MCF 10A (cell line): ENCODE results near the gene HIBCH. TPM values are rescaled to one million over a fixed set of nuclear protein-coding genes. Genes with fewer than 3 reads are reported as not detected.

Experiments used
- BruUV-seq: library from RNA; stranded (reverse); fragments of 400-500 nt; replicated peaks from 2 replicates; lab custom pipeline; 2021; lab: Mats Ljungman, UMichigan
- CTCF ChIA-PET: fragments of 300-600 bp; sonication (Branson Sonifier 250); formaldehyde crosslinking; extraction: SDS; loops from one replicate; lab custom pipeline; 2021; ENCODE audit warnings: antibody characterized with exemption, inconsistent platforms; lab: Yijun Ruan, JAX
- POLR2A ChIA-PET: fragments of 300-600, 350-650 bp; sonication (Branson Sonifier 250); formaldehyde crosslinking; extraction: SDS; loops from one replicate; lab custom pipeline; 2020; ENCODE audit warnings: antibody characterized with exemption, inconsistent platforms; lab: Yijun Ruan, JAX
- DNase-seq: peaks from one replicate; pipeline ENCODE4 v3.0.0-alpha.2; 2018; ENCODE audit not compliant: unreplicated experiment
- H3K27ac Mint-ChIP-seq: one replicate; pipeline ENCODE4 v1.8.0; 2022; ENCODE audit warnings: mild to moderate bottlenecking, low read depth, mixed read lengths; ENCODE audit not compliant: unreplicated experiment
- H3K27me3 Mint-ChIP-seq: one replicate; pipeline ENCODE4 v1.8.0; 2022; ENCODE audit warnings: mixed read lengths; ENCODE audit not compliant: insufficient read depth, unreplicated experiment
- H3K36me3 Mint-ChIP-seq: one replicate; pipeline ENCODE4 v1.8.0; 2022; ENCODE audit warnings: mild to moderate bottlenecking, moderate library complexity, mixed read lengths; ENCODE audit not compliant: insufficient read depth, unreplicated experiment
- H3K4me1 Mint-ChIP-seq: one replicate; pipeline ENCODE4 v1.8.0; 2022; ENCODE audit warnings: mixed read lengths; ENCODE audit not compliant: insufficient read depth, unreplicated experiment
- H3K4me3 Mint-ChIP-seq: one replicate; pipeline ENCODE4 v1.8.0; 2022; ENCODE audit warnings: mild to moderate bottlenecking, moderate library complexity, mixed read lengths; ENCODE audit not compliant: unreplicated experiment
- H3K9me3 Mint-ChIP-seq: one replicate; pipeline ENCODE4 v1.8.0; 2022; ENCODE audit warnings: mixed read lengths; ENCODE audit not compliant: unreplicated experiment
- intact Hi-C: fragments of 100-400 bp; cut with micrococcal nuclease; formaldehyde crosslinking; loops from 2 replicates; pipeline ENCODE4 v1.14.1; 2022
- total RNA-seq: library from RNA; stranded (reverse); gene quantifications from 2 replicates; pipeline ENCODE4 v1.2.3, GENCODE V29; 2022
- TF ChIP-seq, protein P1 (sequence below): fragments of 200-600 bp; IDR thresholded peaks from one replicate; pipeline ENCODE4 v1.8.0; 2022; ENCODE audit warnings: antibody characterized with exemption, mild to moderate bottlenecking; ENCODE audit not compliant: unreplicated experiment

Gene HIBCH
- total RNA-seq, 1 experiment from 2014 or later, result 14.7 TPM

DNA sequence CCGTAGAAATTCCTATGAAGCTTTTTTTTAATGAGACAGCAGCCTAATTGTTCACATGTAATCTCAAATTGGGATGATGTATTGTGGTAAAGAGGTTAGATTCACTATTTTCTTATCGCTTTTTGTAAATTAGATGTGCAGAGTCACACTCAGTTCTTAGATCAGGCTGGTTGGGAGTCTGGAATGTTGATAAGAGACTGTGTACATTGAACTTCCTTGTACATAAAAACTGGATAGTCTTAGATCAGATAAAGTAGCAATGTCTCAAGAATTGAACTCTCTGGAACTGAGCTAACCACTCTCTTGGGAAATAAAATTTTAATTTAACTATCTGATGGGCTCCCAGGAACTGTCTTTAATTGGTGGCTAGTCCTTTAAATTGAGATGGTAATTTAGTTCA, 149.0 kb downstream of the HIBCH start:
- H3K9me3 Mint-ChIP-seq, result peaks cover 29% of the 10 kb centered on the region
- H3K36me3 Mint-ChIP-seq, result no peaks in the 10 kb centered on the region
- no peaks in the 10 kb centered on the region for H3K4me1 Mint-ChIP-seq
- H3K27me3 Mint-ChIP-seq, result no peaks in the 10 kb centered on the region
- TF ChIP-seq, protein P1, sequence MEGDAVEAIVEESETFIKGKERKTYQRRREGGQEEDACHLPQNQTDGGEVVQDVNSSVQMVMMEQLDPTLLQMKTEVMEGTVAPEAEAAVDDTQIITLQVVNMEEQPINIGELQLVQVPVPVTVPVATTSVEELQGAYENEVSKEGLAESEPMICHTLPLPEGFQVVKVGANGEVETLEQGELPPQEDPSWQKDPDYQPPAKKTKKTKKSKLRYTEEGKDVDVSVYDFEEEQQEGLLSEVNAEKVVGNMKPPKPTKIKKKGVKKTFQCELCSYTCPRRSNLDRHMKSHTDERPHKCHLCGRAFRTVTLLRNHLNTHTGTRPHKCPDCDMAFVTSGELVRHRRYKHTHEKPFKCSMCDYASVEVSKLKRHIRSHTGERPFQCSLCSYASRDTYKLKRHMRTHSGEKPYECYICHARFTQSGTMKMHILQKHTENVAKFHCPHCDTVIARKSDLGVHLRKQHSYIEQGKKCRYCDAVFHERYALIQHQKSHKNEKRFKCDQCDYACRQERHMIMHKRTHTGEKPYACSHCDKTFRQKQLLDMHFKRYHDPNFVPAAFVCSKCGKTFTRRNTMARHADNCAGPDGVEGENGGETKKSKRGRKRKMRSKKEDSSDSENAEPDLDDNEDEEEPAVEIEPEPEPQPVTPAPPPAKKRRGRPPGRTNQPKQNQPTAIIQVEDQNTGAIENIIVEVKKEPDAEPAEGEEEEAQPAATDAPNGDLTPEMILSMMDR, result no peak
- no peak overlapping the region for H3K4me3 Mint-ChIP-seq
- BruUV-seq, result no TSS peak
- intact Hi-C loops, result no loop called here
- DNase-seq, result no peak
- H3K27ac Mint-ChIP-seq, result no peak overlapping the region
- CTCF ChIA-PET, result no interaction called here
- POLR2A ChIA-PET, result interaction anchor here (0.7 kb wide), 1 partner anchor 9 kb away, joined by 3 read pairs; no protein-coding TSS in a partner anchor

DNA sequence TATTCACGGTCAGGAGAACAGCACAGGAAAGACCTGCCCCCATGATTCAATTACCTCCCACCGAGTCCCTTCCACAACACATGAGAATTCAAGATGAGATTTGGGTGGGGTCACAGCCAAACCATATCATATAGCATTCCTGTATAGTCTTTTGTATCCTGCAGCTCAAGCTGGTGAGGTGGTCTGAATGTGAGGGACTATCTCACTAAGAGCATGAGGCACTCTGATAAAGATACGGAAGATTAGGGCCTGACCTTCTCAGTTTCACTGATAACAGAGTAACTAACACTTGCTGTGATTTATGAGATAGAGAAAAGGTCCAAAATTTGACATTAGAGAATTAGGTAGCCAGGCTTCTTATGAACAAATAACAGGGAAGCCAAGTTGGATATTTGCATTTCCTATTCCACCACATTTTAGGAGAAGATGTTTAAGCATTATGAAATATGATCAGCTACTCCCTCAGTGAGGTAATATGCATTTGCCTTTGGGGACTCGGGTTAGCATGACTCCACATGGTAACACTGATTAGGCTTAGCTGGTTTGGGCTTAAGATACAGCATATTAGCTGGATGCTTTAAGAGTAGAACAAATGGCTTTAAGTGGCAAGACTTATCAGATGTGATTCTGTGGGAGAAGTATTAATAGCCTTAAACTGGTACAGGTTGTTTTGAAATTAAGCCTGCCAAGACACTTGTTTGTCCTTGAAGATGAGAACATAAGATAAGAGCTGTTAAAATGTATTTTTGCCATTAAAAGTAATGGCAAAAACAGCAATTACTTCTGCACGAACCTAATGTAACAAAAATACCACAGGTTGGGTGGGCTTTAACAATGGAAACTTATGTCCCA, 150.2 kb downstream of the HIBCH start:
- DNase-seq, result no peak
- Mint-ChIP-seq H3K36me3 (no peaks in the 10 kb centered on the region), H3K4me1 (no peaks in the 10 kb centered on the region), H3K27me3 (no peaks in the 10 kb centered on the region), H3K27ac (no peak overlapping the region), H3K4me3 (no peak overlapping the region), H3K9me3 (peaks cover 35% of the 10 kb centered on the region)
- TF ChIP-seq, protein P1, result no peak
- ChIA-PET CTCF (no interaction called here), POLR2A (no interaction called here)
- BruUV-seq, result no TSS peak
- intact Hi-C loops, result no loop called here

DNA sequence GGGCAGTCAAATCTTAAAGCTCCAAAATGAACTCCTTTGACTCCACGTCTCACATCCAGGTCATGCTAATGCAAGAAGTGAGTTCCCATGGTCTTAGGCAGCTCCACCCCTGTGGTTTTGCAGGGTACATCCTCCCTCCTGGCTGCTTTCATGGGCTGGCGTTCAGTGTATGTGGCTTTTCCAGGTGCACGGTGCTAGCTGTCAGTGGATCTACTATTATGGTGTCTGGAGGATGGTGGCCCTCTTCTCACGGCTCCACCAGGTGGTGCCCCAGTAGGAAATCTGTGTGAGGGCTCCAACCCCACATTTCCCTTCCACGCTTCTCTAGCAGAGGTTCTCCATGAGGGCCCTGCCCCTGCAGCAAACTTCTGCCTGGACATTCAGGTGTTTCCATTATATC, 151.9 kb downstream of the HIBCH start:
- Mint-ChIP-seq H3K27me3 (no peaks in the 10 kb centered on the region), H3K4me1 (no peaks in the 10 kb centered on the region), H3K4me3 (no peak overlapping the region), H3K27ac (no peak overlapping the region), H3K36me3 (no peaks in the 10 kb centered on the region), H3K9me3 (peaks cover 24% of the 10 kb centered on the region)
- ChIA-PET POLR2A (no interaction called here), CTCF (no interaction called here)
- BruUV-seq, result no TSS peak
- DNase-seq, result no peak
- intact Hi-C loops, result no loop called here
- TF ChIP-seq, protein P1, result no peak

DNA sequence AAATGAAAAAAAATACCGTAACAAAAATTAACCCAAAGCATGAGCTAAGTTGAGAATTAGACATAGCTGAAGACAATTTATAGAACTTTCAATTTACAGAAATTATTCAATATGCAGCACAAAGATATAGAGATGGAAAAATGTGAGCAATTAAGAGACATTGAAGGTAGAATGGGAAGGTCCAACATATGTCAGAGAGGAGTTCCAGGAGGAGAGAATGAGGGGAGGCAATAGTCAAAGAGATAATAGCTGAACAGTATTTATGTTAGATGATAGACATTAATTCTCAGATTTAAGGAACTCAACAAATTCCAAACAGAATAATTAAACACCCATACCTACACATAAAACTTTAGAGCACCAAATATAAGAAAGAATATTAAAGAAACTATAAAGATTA, 154.1 kb downstream of the HIBCH start:
- no TSS peak for BruUV-seq
- H3K36me3 Mint-ChIP-seq, result no peaks in the 10 kb centered on the region
- CTCF ChIA-PET, result no interaction called here
- no peak overlapping the region for H3K4me3 Mint-ChIP-seq
- no peaks in the 10 kb centered on the region for H3K27me3 Mint-ChIP-seq
- TF ChIP-seq, protein P1, result no peak
- no peak for DNase-seq
- intact Hi-C loops, result no loop called here
- no peak overlapping the region for H3K27ac Mint-ChIP-seq
- no peaks in the 10 kb centered on the region for H3K4me1 Mint-ChIP-seq
- POLR2A ChIA-PET, result no interaction called here
- peaks cover 24% of the 10 kb centered on the region for H3K9me3 Mint-ChIP-seq
